ENCODE measurements around the gene TRERF1.

DNA sequence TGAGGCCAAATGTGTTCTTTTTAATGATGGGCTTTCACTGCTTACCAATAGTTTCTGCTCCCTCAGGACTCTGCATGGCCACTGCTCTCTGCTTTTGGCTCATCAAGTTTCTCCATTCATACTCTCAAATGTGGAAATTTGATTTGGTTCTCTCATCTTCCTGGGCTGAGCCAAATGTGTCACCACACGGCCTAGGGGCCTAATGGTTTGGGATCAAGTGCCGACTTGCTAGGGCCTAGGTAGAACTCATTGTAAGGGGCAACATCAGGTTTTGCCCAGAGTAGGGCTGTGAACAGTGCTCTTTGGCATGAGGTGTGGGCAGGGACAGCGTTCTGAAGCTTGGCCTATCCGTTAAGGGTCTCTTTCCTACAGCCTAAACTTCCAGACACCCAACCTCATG, 230.2 kb downstream of the TRERF1 start:
- no peak for TF ChIP-seq EZH2 (IDR thresholded peaks at IDR 0.05)
- TF ChIP-seq POLR2AphosphoS5 (IDR thresholded peaks at IDR 0.05; ENCODE audit: borderline replicate concordance, low read depth, low read length), result no peak

Measured in SK-N-MC (cell line).